Astrocyte (in vitro differentiated cells and primary cell): ENCODE results near the gene CTTNBP2NL. TPM values are rescaled to one million over a fixed set of nuclear protein-coding genes. Genes with fewer than 3 reads are reported as not detected.

Experiments used
- DNase-seq: peaks from one replicate; pipeline ENCODE4 v3.0.0-alpha.2; 2010; ENCODE audit warnings: low read depth
- FAIRE-seq: peaks from 2 replicates; lab custom pipeline; 2011; peaks lifted over from hg19 to GRCh38; lab: Jason Lieb, UNC
- H2AFZ ChIP-seq: 2 replicates; pipeline ENCODE4 v1.6.0; 2012; ENCODE audit warnings: low read depth, low read length, inconsistent platforms
- H3K27ac ChIP-seq: 2 replicates; pipeline ENCODE4 v1.5.1; 2011; ENCODE audit warnings: low read depth, low read length, inconsistent platforms
- H3K27me3 ChIP-seq: 2 replicates; pipeline ENCODE4 v1.6.0; 2011; ENCODE audit warnings: low read length, inconsistent platforms; ENCODE audit not compliant: insufficient read depth
- H3K36me3 ChIP-seq: 2 replicates; pipeline ENCODE4 v1.5.1; 2011; ENCODE audit warnings: low read length, inconsistent platforms; ENCODE audit not compliant: insufficient read depth
- H3K4me1 ChIP-seq: 2 replicates; pipeline ENCODE4 v1.5.1; 2011; ENCODE audit warnings: low read length, inconsistent platforms; ENCODE audit not compliant: insufficient read depth
- H3K4me2 ChIP-seq: 2 replicates; pipeline ENCODE4 v1.6.0; 2012; ENCODE audit warnings: low read length, inconsistent platforms
- H3K4me3 ChIP-seq: 2 replicates; pipeline ENCODE4 v1.5.1; 2011; ENCODE audit warnings: low read depth, mild to moderate bottlenecking, low read length, inconsistent platforms; ENCODE audit not compliant: insufficient read depth
- H3K79me2 ChIP-seq: 2 replicates; pipeline ENCODE4 v1.6.0; 2012; ENCODE audit warnings: mild to moderate bottlenecking, low read length, inconsistent platforms; ENCODE audit not compliant: insufficient read depth
- H3K9ac ChIP-seq: 2 replicates; pipeline ENCODE4 v1.6.0; 2012; ENCODE audit warnings: mild to moderate bottlenecking, low read length, inconsistent platforms
- H3K9me3 ChIP-seq: 2 replicates; pipeline ENCODE4 v1.5.1; 2012; ENCODE audit warnings: low read depth, mild to moderate bottlenecking, low read length, inconsistent platforms; ENCODE audit not compliant: insufficient read depth
- H4K20me1 ChIP-seq: 2 replicates; pipeline ENCODE4 v1.6.0; 2012; ENCODE audit warnings: low read length, inconsistent platforms; ENCODE audit not compliant: insufficient read depth
- H3K27ac Mint-ChIP-seq: one replicate; pipeline ENCODE4 v1.8.0; 2021; ENCODE audit warnings: mild to moderate bottlenecking, mixed read lengths; ENCODE audit not compliant: unreplicated experiment
- H3K27me3 Mint-ChIP-seq: one replicate; pipeline ENCODE4 v1.8.0; 2021; ENCODE audit warnings: low read depth, mixed read lengths; ENCODE audit not compliant: unreplicated experiment
- H3K36me3 Mint-ChIP-seq: one replicate; pipeline ENCODE4 v1.8.0; 2021; ENCODE audit warnings: low read depth, mixed read lengths; ENCODE audit not compliant: unreplicated experiment
- H3K4me1 Mint-ChIP-seq: one replicate; pipeline ENCODE4 v1.8.0; 2021; ENCODE audit warnings: low read depth, mixed read lengths; ENCODE audit not compliant: unreplicated experiment
- H3K4me3 Mint-ChIP-seq: one replicate; pipeline ENCODE4 v1.8.0; 2021; ENCODE audit warnings: mild to moderate bottlenecking, moderate library complexity, mixed read lengths; ENCODE audit not compliant: unreplicated experiment
- H3K9me3 Mint-ChIP-seq: one replicate; pipeline ENCODE4 v1.8.0; 2021; ENCODE audit warnings: mild to moderate bottlenecking, mixed read lengths; ENCODE audit not compliant: unreplicated experiment
- EZH2 ChIP-seq: IDR thresholded peaks from 2 replicates; pipeline ENCODE4 v1.6.1; 2012; ENCODE audit warnings: mild to moderate bottlenecking, low read length, inconsistent platforms; ENCODE audit not compliant: insufficient read depth
- total RNA-seq: library from RNA; stranded (reverse); gene quantifications from 2 replicates; pipeline ENCODE4 v1.2.1, GENCODE V29; 2021
- TF ChIP-seq, protein P1 (sequence below): IDR thresholded peaks from 2 replicates; pipeline ENCODE4 v1.5.1; 2011; ENCODE audit warnings: low read depth, mild to moderate bottlenecking, inconsistent platforms, low read length, moderate library complexity; ENCODE audit not compliant: insufficient read depth

CTTNBP2NL gene
- total RNA-seq, 1 donor from 2014 or later, result 91.9 TPM

DNA sequence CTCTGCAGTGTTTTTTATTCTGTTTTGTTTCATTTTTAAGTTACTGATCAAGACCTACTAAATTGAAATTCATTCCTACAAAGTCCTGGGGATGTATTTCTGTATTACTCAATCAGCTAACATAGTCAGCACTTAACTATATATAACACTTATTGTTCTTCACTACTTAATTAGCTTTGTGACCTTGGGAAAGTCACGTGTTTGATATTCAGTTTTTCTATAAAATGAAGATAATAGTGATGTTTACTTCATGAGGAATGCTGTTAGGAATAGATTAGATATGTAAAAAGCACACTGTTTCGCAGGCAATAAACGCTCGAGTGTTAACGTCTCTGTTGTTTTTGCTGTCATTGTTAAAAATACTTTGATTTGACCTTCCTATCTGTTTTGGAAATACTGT, 44.6 kb downstream of the CTTNBP2NL start:
- Histone ChIP-seq H3K27me3 (no peaks in the 10 kb centered on the region), H3K36me3 (peaks cover 6% of the 10 kb centered on the region), H3K4me2 (no peak overlapping the region), H3K9ac (no peak overlapping the region), H3K9me3 (no peaks in the 10 kb centered on the region), H2AFZ (no peak overlapping the region), H3K79me2 (peaks cover 81% of the 10 kb centered on the region), H3K4me3 (no peak overlapping the region), H4K20me1 (peaks cover 48% of the 10 kb centered on the region), H3K4me1 (peaks cover 16% of the 10 kb centered on the region), H3K27ac (no peak overlapping the region)
- Mint-ChIP-seq H3K27ac (no peak overlapping the region), H3K36me3 (peaks cover 15% of the 10 kb centered on the region), H3K4me1 (peaks cover 22% of the 10 kb centered on the region), H3K4me3 (no peak overlapping the region), H3K27me3 (no peaks in the 10 kb centered on the region), H3K9me3 (no peaks in the 10 kb centered on the region)
- DNase-seq, result no peak
- no peak for FAIRE-seq
- TF ChIP-seq, protein P1, sequence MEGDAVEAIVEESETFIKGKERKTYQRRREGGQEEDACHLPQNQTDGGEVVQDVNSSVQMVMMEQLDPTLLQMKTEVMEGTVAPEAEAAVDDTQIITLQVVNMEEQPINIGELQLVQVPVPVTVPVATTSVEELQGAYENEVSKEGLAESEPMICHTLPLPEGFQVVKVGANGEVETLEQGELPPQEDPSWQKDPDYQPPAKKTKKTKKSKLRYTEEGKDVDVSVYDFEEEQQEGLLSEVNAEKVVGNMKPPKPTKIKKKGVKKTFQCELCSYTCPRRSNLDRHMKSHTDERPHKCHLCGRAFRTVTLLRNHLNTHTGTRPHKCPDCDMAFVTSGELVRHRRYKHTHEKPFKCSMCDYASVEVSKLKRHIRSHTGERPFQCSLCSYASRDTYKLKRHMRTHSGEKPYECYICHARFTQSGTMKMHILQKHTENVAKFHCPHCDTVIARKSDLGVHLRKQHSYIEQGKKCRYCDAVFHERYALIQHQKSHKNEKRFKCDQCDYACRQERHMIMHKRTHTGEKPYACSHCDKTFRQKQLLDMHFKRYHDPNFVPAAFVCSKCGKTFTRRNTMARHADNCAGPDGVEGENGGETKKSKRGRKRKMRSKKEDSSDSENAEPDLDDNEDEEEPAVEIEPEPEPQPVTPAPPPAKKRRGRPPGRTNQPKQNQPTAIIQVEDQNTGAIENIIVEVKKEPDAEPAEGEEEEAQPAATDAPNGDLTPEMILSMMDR, result no peak
- TF ChIP-seq EZH2, result no peak

DNA sequence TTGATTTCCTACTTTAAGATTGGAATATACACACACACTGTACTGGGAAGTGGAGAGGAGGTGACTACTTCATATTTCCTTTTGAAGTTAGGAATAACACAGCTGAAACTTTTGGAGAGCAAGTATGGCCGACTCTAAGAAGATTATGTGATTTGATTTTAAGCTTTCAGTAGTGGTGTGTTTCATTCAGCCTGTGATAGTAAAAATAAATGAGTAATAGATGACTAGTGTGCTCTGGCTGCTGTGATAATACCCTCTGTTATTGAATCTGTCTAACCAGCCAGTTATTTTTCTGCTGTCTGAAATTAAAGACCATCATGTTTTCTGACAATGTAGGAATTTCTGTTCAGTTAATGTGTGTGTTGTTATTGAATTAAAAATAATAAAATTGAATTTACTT, 48.3 kb downstream of the CTTNBP2NL start:
- Histone ChIP-seq H3K4me1 (peaks cover 23% of the 10 kb centered on the region), H3K79me2 (peaks cover 70% of the 10 kb centered on the region), H2AFZ (no peak overlapping the region), H3K36me3 (peaks cover 10% of the 10 kb centered on the region), H3K4me3 (no peak overlapping the region), H3K27ac (peak overlapping the region; percentile 92), H3K27me3 (no peaks in the 10 kb centered on the region), H3K9ac (peak overlapping the region; percentile 43), H3K9me3 (no peaks in the 10 kb centered on the region), H3K4me2 (peak overlapping the region; percentile 69), H4K20me1 (peaks cover 20% of the 10 kb centered on the region)
- FAIRE-seq, result peak; percentile 82
- TF ChIP-seq EZH2, result no peak
- TF ChIP-seq, protein P1, result no peak
- Mint-ChIP-seq H3K4me3 (no peak overlapping the region), H3K36me3 (peaks cover 11% of the 10 kb centered on the region), H3K9me3 (no peaks in the 10 kb centered on the region), H3K27ac (no peak overlapping the region), H3K4me1 (peaks cover 17% of the 10 kb centered on the region), H3K27me3 (no peaks in the 10 kb centered on the region)
- DNase-seq, result peak; percentile 54

DNA sequence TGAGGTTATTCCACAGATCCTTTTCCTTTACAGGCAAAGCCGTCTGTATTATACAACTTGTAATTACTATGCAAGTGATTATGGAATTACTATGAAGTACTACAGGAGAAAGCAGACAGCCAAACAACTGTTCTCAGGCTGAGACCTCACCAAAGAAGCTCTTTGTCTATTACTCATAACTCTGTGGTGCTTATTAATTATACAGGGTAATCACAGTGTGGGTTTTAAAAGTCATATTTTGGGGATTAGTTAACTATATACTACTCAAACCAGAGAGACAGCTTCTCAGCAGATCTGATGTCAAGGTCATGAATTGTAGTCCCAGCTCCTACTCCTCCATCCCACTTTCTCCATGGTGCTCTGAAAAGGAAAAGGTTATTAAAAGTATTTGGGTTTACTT, 49.6 kb downstream of the CTTNBP2NL start:
- no peak overlapping the region for H3K9ac ChIP-seq
- H3K27me3 ChIP-seq, result no peaks in the 10 kb centered on the region
- DNase-seq, result peak; percentile 53
- H3K9me3 ChIP-seq, result no peaks in the 10 kb centered on the region
- H3K4me3 Mint-ChIP-seq, result no peak overlapping the region
- peak overlapping the region; percentile 0 for H3K4me2 ChIP-seq
- peaks cover 7% of the 10 kb centered on the region for H3K36me3 Mint-ChIP-seq
- peaks cover 12% of the 10 kb centered on the region for H3K36me3 ChIP-seq
- no peak overlapping the region for H3K27ac Mint-ChIP-seq
- peaks cover 57% of the 10 kb centered on the region for H3K79me2 ChIP-seq
- H3K9me3 Mint-ChIP-seq, result no peaks in the 10 kb centered on the region
- no peak overlapping the region for H2AFZ ChIP-seq
- H4K20me1 ChIP-seq, result peaks cover 19% of the 10 kb centered on the region
- peaks cover 22% of the 10 kb centered on the region for H3K4me1 Mint-ChIP-seq
- H3K27ac ChIP-seq, result peak overlapping the region; percentile 92
- no peaks in the 10 kb centered on the region for H3K27me3 Mint-ChIP-seq
- H3K4me3 ChIP-seq, result no peak overlapping the region
- no peak for FAIRE-seq
- TF ChIP-seq, protein P1, result no peak
- no peak for TF ChIP-seq EZH2
- peaks cover 23% of the 10 kb centered on the region for H3K4me1 ChIP-seq
